GM12891 (cell line): Measurements from ENCODE around the gene ZNF799.

Experiments
- PAX5 ChIP-seq: IDR thresholded peaks from 2 replicates; pipeline ENCODE4 v1.6.1; 2011; ENCODE audit warnings: low read length, moderate library complexity, mild to moderate bottlenecking; ENCODE audit not compliant: insufficient read depth, severe bottlenecking
- POLR2A ChIP-seq: IDR thresholded peaks from 2 replicates; pipeline ENCODE4 v1.6.1; 2011; ENCODE audit warnings: low read depth, low read length, control low read depth
- POLR2AphosphoS5 ChIP-seq: IDR thresholded peaks from 2 replicates; pipeline ENCODE4 v1.6.1; 2011; ENCODE audit warnings: low read depth, low read length, control low read depth
- POU2F2 ChIP-seq: IDR thresholded peaks from 2 replicates; pipeline ENCODE4 v1.6.1; 2011; ENCODE audit warnings: low read depth, mild to moderate bottlenecking, control low read depth, low read length, moderate library complexity
- SPI1 ChIP-seq: IDR thresholded peaks from 2 replicates; pipeline ENCODE4 v1.6.1; 2011; ENCODE audit warnings: low read depth, low read length, control low read depth
- TAF1 ChIP-seq: IDR thresholded peaks from 2 replicates; pipeline ENCODE4 v1.6.1; 2011; ENCODE audit warnings: low read depth, low read length, control low read depth

GRCh38 chr19:12425236-12425887 is 24.3 kb upstream of the ZNF799 start:
- TF ChIP-seq POLR2A (no peak), POLR2AphosphoS5 (no peak), TAF1 (no peak), SPI1 (no peak), POU2F2 (no peak), PAX5 (no peak)
